Amygdala (tissue), 56 donors: ENCODE measurements around the gene IFI44L.

ENCODE experiments used
- DNase-seq, 56 donors: peaks; one replicate each; lab custom pipeline; 2025; lab: John Stamatoyannopoulos, UW

The IFI44L gene

GRCh38 chr1:78682496-78682895 lies 62.2 kb downstream of the IFI44L start:
- DNase-seq: no peak

GRCh38 chr1:78683079-78683478 lies 62.8 kb downstream of the IFI44L start:
- no peak for DNase-seq

- DNase-seq: no peak
These were observed 67.1 kb downstream of the IFI44L start for GRCh38 chr1:78687315-78687714.

GRCh38 chr1:78687914-78688313 lies 67.7 kb downstream of the IFI44L start:
- no peak for DNase-seq

GRCh38 chr1:78688697-78689096 lies 68.4 kb downstream of the IFI44L start:
- no peak for DNase-seq

DNA sequence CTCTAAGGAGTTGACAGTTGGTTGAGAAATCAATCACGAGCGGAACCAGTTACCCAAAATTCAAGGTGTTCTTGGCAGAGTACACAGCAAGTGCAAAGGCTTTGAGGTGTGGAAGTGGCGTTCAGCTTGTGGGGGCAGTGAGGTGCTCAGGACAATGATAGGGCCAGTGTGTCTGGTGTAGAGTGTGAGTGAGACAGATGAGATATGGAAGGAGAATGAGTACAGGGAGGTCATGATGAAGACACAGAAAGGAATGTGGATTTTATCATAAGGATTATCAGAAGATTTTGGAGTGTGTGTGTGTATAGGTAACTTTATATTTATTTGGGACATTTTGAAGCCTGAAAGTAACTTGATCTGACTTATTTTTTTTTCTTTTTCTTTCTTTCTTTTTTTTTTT lies 70.3 kb downstream of the IFI44L start:
- DNase-seq: no peak

- DNase-seq: no peak
These were observed 71.9 kb downstream of the IFI44L start for GRCh38 chr1:78691995-78692747.
